ENCODE measurements around the gene FBXW5.

GRCh38 chr9:136903041-136903554, 41.4 kb downstream of the FBXW5 start:
- no peak for TF ChIP-seq CTCF (IDR thresholded peaks at IDR 0.05; ENCODE audit: poor library complexity, severe bottlenecking)
- TF ChIP-seq EZH2 (IDR thresholded peaks at IDR 0.05; ENCODE audit: borderline replicate concordance, insufficient read depth, low read length, poor library complexity, severe bottlenecking) = no peak
- no peak for TF ChIP-seq RAD21 (conservative IDR thresholded peaks at IDR 0.05)
- no peak for TF ChIP-seq TAF1 (IDR thresholded peaks at IDR 0.05; ENCODE audit: low read depth)
- TF ChIP-seq POLR2AphosphoS5 (IDR thresholded peaks at IDR 0.05) = no peak
- TF ChIP-seq EP300 (conservative IDR thresholded peaks at IDR 0.05; ENCODE audit: poor library complexity, severe bottlenecking) = no peak
- TF ChIP-seq MXI1 (conservative IDR thresholded peaks at IDR 0.05; ENCODE audit: poor library complexity, severe bottlenecking) = no peak
